IPS-NIHi7 (cell line): ENCODE results near the gene GLOD4.
"Not testable (repeated sequence)": the region's sequence is repeated elsewhere in the genome, so short reads cannot be mapped to it uniquely, and the experiment has no call there.

ENCODE experiments used
- DNase-seq: peaks from one replicate; pipeline ENCODE4 v3.0.0; 2012; ENCODE audit warnings: mixed read lengths; ENCODE audit errors: extremely low spot score

Gene GLOD4

GRCh38 chr17:781805-782731, at the start of gene GLOD4, which contains the start of gene MRM3:
Gene GLOD4 (minus strand): TSS chr17:782280. CDS start chr17:782255, 25 bp downstream.
Gene MRM3 (plus strand): TSS chr17:782353. CDS start chr17:782379, 26 bp downstream.
- peak; percentile 93 for DNase-seq

GRCh38 chr17:830950-831349, 48.9 kb upstream of the GLOD4 start:
- DNase-seq = no peak

DNA sequence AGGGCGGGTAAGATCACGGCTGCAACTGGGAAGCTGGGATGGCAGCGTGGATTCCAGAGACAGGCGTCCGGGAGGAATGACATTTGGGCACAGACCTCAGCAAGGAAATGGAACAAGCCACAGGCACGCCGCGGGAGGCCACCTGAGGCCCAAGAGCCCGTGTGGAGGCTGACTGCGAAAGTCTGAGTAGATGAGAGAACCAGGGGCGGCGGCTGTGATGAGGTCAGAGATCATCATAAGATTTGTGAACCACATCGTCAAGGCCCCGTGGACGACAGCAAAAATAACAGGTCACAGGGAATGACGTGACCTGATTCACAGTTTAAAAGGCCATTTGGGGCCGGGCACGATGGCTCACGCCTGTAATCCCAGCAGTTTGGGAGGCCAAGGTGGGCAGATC, 48.3 kb upstream of the GLOD4 start:
- no peak for DNase-seq

DNA sequence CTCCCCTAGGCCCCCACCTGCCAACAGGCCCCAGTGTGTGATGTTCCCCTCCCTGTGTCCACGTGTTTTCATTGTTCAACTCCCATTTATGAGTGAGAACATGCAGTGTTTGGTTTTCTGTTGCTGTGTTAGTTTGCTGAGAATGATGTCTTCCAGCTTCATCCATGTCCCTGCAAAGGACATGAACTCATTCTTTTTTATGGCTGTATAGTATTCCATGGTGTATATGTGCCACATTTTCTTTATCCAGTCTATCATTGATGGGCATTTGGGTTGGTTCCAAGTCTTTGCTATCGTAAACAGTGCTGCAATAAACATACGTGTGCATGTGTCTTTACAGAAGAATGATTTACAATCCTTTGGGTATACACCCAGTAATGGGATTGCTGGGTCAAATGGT, 47.5 kb upstream of the GLOD4 start:
- not testable (repeated sequence) for DNase-seq

DNA sequence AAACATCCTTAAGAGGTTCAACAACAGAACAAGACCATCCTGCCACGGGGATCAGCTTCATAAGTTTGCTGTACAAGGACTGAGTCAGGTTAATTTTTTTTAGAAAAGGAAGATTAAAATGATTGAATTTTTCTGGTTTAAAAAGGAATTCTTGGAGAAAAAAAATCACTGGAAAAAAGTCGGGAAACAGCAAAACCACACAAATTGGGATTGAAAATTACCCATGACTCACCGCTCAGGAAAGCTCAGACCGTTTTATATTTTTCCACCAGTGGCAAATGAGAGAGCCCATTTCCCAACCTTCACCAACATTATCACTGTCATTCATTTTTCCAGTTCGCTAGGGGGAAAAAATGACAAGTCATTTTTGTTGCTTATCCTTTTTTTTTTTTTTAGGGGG, 46.7 kb upstream of the GLOD4 start:
- DNase-seq = no peak

- no peak for DNase-seq
These were observed 44.7 kb upstream of the GLOD4 start for GRCh38 chr17:826778-827177.

GRCh38 chr17:825216-825615, 43.1 kb upstream of the GLOD4 start:
- no peak for DNase-seq

DNA sequence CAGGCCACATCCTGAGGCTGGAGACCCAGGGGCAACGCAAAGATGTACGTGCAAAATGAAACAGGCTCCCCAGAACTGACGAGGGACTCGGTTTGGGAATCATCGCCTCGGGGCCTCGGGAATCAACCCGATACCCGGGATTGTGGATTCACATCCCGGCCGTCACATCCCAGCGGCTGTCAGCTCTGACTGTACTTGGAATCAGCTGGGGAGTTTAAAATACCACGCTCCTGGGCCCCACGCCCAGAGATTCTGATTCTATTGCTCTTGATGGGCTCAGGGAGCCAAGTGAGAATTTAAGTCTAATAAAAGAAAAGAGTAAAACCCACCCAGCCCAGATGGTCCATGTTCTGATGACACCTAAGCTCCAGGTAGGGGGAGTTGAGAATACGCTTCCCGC, 42.3 kb upstream of the GLOD4 start:
- DNase-seq = no peak

- DNase-seq = no peak
These were observed 41.4 kb upstream of the GLOD4 start for GRCh38 chr17:823501-823902.

- no peak for DNase-seq
These were observed 37.2 kb upstream of the GLOD4 start for GRCh38 chr17:819251-819650.

GRCh38 chr17:814371-814770, 32.3 kb upstream of the GLOD4 start:
- DNase-seq = no peak

DNA sequence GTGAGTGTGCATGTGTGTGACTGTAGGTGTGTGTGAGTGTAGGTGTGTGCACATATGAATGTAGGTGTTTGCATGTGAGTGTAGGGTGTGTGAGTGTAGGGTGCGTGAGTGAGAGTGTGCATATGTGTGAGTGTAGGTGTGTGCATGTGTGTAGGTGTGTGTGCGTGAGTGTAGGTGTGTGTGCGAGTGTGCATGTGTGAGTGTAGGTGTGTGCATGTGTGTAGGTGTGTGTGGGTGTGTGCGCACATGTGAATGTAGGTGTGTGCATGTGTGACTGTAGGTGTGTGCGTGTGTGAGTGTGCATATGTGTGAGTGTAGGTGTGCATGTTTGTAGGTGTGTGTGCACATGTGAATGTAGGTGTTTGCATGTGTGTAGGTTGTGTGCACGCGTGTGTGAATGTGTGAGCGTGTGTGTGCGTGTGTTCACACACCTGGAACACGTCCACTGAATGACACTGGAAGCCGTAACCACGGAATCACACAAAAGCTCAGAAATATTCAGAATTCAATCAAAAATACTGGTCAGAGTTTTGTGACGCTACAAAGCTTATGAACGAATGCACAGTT, 30.6 kb upstream of the GLOD4 start:
- no peak for DNase-seq

DNA sequence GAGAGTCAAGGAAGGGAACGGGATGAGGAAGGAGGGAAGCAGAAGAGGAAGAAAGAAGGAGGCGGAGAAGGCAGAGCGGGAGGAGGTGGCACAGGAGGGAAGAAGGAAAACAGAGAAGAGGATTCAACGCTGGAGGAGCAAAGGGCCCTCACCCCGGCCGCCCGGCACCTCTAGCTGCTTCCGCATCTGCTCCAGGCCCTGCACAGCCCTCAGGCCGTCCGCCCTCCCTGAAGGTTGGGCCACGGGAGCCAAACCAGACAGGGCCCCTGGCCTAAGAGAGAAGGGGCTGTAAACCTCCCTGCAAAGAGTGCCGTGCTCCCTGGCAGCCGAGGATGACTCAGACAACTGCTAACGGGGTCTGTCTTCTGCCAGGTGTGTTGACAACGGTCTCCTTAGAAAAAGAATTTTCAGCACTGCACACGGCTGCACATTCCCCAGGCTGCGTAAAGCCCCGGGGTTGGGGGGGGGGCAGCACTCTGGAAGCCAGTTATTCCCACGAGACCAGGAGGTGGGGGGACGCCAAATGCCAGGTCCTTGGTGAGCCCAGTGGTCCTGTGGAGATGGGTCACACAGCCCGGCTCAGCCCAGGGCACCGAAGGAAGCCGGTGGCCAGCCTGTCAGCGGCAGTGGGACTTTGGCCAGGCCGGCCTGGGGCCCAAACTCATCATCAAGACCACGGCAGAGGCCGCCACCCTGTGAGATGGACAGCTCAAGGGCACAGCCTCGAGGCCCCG, 29.1 kb upstream of the GLOD4 start:
- no peak for DNase-seq

GRCh38 chr17:807523-808294, 25.6 kb upstream of the GLOD4 start:
- DNase-seq = no peak

DNA sequence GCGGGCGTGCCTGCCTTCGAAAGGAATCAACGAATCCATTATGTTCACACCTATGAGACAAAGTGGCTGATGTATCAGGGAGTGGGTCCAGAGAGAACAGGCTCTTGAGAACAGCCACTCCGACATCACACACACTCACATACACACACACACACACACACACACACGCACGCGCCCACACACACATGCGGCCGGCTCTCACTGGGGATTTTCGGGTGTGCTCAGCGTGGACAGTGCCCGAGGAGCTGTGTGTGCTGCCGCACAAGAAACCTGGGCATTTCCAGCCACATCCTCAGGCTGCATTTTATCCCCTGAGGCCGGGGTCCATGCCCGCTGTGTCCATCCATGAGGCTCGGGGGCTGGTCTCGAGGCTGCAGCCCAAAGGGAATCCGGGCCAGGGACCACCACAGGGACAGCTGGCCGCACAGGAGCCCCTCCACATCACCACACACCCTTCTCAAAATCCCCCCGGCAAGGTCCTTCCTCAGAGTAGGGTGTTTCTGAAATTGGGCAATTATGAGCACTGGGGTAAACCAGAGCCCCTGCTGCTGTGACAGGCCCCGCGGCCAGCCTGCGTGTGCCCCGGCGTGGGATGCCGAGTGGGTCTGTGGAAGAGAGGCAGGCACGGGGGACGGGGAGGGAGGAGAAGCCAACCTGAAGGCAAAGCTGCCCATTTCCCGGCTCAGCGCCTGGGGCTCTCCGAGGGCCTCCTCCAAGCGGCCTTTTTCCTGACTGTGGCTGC, 24.9 kb upstream of the GLOD4 start:
- DNase-seq = no peak

DNA sequence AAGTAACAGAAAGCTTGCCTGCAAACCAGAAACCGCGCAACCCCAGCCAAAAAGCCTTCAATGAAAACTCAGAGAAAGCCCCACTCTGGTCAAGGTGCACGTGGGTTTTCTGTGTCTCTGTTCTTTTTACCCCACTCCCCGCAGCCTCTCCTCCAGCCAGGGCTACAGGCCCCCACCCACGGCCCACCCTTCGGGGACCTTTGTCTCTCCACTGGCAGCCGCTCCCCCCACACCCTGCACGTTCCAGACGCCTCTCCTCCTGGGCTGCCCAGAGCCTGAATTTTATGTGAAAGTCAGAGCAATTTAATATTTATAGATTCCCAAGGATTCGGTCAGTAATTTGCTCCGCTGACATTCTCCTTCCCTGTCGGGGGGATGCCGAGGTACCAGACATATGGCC, 24.3 kb upstream of the GLOD4 start:
- DNase-seq = no peak

DNA sequence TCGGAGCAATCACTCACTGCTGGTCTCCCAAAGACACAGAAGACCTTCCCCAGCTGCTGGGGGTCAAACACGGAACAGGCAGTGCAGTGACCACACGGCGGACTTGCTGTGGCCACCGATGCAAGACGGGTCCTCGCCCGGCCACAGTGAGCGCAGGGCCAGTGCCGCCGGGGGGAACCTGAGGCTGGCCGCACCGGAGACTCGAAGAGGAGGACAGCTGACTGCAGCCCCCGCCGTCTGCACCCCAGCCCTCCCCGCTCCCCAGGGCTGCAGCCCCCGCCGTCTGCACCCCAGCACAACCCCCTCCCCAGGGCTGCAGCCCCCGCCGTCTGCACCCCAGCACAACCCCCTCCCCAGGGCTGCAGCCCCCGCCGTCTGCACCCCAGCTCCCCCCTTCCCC, 23.8 kb upstream of the GLOD4 start:
- not testable (repeated sequence) for DNase-seq

DNA sequence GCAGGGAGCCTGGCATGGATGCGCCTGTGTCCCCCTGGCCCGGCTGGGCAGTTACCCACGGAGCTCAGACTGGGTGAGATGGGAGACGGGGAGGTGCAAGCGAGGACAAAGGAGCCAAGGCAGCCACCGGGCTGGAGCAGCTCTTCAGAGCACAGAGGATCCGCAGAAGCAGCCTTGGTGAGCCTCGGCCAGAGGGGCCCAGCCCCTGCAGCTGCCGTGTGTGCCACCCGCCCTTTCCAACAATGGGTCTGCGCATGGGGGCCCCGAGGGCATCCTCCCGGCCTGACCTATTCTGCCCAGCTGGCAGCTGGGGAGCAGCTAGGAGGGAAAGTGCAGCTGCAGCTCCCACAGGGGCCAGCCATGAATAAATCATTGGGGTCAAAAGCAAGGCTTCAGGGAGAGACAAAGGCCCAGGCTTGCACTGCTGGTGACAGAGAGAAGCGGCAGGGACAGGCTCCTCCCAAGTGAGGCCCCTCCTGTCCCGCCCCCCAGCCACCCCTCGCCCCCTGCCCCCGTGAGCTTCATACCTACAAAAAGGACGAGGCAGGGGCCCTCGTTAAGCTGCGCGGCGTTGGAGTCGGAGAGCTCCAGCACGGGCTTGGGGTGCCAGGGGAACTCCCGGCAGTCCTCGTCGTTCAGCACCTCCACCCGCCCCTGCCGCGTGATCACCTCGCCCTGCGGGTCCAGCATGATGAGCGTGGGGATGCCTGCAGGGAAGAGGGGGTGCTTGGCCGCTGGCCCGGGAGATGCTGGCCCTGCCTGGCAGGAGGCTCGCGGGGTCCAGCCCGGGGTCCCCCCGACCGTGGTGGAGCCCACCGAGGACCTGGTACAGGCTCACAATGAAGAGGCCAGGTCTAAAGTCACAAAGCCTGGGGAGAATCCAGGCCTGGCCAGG, 22.7 kb upstream of the GLOD4 start:
- DNase-seq = no peak

DNA sequence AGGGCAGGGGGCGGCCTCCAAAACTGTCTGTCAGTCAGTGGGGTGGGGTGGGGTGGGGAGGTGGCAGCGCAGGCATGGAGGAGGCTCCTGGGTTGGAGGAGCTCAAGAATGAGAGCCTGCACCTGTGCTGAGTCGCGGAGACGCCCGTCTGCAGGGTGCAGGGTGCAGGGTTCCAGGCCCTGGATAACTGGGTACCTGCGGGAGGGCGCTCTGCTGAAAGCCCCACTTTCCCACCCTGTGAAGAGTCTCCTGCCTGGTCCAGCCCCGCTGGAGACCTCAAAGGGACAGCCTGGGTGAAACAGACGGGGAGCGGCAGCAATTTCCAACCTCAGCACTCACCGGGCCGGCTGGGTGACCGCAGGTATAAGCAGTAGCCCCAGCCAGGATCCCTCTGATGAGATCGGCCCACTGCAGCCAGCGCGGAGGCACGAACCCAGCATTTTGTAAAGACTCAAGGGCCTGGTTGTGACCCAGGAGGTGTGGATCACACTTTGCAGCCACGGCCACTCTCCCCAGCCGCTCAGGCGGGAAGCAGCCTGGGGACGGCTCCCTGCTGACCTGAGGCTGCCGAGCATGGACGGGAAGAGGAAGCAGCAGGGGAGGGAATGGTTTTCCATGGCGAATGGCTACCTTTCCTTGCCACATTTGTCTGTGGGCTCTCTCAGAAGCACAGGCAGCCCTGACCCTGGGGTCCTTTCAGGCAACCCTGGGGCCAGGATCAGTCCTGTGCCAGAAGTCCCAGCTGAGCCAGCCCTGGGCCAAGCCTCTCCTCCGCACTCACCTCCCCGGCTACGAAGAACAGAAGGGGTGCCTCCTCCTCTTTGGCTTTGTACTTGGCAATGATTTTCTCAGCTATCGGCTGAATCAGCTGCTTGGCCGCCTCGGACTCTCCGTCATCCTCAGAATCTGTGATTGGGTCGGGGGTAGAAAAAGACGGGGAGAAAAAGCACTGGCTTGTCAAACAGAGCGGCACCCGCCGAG, 21.1 kb upstream of the GLOD4 start:
- no peak for DNase-seq
